NOMO-1 (cell line): ENCODE measurements around the gene TH.
A peak's percentile ranks its signal among the peaks of the same experiment; 100 is the strongest.
"Not testable (repeated sequence)": the region's sequence is repeated elsewhere in the genome, so short reads cannot be mapped to it uniquely, and the experiment has no call there.

Experiments
- DNase-seq, 2 experiments: peaks; one replicate each; lab custom pipeline; 2025; ENCODE audit not compliant: unreplicated experiment in 2 of 2; lab: John Stamatoyannopoulos, UW

The TH gene

DNA sequence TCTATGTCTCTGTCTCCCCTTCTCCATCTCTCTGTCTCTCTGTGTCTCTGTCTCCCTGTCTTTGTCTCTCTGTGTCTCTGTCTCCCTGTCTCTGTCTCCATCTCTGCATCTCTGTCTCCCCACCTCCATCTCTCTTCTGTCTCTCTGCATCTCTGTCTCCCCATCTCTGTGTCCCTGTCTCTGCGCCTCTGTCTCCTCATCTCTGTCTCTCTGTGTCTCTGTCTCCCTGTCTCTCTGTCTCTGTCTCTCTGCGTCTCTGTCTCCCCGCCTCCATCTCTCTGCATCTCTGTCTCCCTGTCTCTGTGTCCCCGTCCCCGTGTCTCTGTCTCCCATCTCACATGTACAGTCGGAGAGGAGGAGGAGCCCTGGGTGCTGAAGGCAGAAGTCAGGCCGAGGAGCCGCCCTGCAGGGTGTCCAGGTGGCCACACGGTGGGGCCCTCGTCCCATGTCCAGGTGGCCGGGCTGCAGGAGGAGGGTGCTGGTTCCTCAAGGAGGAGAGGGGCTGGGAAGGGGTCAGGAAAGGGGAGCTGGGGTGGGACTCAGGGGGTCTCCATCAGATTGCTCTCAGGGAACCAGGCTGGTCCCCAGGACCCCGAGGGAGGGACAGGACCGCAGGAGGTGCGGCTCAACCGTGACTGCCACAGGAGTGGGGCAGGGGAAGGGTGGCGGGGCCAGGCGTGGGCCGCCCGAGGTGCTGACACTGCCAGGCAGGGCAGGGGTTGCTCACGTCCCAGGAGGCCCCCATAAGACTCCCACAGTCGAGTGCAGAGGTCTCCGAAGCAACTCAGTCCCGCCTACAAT is 25.6 kb upstream of the TH start:
- peak; percentile 59 to 69 for DNase-seq

DNA sequence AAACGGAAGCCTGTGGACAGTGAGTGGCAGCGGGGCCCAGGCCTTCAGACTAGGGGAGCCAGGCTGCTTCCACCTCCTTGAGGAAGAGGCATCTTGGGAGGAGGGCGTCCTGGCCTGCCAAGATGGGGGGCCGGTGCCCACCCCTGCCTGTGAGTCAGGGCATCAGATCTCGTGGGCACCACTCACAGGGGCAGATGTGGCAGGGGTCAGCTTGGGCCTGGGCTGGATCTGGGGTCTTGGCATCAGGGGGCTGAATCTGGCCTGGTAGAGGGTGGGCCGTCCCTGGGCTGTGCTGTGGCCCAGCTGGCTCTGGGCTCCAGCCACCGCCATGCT is 24.1 kb upstream of the TH start:
- DNase-seq: no peak

DNA sequence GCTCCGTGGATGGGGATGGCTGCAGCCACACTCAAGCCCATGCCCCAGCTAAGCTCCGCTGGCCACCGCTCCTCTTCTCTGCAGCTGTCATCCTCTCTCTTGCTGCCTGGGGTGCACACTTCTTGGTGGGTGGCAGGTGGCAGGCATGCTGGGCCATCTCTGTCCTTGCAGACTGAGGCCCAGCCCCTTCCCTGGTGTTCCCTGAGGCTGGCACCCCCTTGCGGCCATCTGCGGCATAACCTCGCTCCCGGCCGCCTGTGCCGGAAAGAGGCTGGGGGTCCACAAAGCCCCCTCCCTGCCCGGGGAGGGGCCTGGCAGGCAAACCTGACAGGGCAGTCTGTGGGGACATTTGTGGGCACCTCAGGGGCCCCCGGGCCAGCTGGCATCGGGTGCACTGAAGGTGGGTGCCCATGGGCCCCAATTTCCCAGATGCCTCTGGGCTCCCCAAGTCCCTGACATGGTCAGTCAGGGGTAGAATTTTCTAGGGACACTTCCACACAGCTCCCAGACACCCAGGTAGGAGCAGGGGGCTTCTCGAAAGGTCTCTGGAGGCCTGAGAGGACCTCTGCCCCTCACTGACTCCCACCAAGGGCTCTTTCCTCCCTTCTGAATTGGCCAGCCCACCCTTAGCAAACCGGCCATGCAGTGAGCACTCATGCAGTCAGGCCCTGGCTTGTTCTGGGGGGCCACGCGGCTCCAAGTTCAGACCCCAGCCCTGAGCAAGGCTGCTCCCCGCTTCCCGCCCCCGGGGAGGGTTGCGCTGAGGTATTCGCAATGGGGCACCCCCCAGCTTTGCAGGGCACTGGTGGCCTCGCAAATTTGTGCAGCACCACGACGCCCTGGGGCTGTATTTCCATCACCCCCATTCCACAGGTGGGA is 23.5 kb upstream of the TH start:
- peak; percentile 19 to 25 for DNase-seq

DNA sequence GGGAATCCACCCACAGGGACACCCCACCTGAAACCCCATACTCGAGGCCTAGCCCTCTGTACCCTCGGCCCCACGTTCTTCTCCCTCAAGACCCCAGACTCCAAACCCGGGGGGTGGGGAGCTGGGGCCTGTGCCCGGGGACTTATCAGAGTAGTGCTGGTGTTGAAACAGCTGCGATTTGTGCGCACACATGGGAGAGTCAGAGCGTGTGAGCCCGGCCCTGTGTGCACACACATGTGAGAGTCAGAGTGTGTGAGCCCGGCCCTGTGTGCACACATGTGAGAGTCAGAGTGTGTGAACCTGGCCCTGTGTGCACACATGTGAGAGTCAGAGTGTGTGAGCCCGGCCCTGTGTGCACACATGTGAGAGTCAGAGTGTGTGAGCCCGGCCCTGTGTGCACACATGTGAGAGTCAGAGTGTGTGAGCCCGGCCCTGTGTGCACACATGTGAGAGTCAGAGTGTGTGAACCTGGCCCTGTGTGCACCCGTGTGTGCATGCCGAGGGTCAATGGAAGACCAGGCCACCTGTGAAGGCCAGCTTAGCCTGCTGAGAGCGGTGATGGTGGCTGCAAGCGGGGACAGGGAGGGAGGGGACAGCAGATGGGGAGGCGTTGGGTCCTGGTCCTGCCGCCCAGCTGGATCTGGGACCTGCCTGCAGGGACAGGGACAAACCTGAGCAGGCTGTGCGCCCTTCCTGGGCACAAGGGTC is 22.4 kb upstream of the TH start:
- DNase-seq: not testable (repeated sequence)

DNA sequence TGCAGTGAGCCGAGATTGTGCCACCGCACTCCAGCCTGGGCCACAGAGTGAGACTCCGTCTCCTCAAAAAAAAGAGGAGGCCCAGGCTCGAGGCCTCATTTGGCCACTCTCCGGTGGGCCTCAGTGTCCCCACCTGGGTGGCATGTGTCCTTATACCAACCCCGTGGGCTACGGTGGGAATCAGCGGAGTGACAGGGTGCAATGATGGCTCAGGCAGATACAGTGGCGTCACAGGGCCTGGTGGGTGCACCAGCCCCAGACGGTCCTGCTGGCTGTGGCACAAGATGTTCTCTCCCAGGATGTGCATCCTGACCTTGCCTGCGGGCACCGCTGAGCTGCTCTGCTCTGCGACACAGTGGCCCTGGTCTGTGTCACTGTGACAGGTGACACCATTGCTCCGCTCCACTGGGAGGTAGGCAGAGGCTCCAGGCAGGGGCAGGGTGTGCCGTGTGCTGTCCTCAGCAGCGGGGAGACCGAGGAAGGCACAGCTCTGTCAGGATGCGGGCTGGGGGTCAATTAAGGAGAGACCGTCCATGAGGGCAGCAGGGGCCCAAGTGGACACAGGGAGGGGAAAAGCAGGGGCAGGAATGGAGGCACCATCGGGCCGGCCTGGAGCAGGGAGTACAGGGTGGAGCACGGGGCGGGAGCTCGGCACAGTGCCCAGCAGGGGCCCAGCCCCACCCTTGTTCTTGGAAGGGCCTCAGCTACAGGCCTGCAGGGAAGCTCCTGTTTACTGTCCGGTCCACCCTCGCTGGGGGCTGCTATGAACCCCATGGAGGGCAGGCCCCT is 21.7 kb upstream of the TH start:
- DNase-seq: no peak

DNA sequence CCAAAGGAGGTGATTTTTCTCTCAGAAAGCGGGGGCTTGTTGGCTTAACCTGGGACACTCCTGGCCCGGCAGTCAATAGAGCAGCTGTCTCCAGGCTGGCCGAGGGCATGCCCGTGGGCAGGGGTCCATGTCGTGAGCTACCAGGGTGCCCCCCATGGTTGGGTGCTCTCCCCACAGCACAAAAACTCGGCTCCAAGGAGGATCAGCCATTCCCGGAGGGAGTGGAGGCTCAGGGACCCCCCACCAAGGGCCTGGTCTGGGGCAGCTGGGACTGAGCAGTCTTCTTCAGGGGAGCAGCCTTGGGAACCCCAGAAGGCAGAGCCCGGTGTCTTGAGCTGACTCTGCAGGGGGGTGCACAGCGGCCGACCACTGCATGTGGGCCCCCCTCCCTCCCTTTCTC is 20.8 kb upstream of the TH start:
- no peak for DNase-seq

DNA sequence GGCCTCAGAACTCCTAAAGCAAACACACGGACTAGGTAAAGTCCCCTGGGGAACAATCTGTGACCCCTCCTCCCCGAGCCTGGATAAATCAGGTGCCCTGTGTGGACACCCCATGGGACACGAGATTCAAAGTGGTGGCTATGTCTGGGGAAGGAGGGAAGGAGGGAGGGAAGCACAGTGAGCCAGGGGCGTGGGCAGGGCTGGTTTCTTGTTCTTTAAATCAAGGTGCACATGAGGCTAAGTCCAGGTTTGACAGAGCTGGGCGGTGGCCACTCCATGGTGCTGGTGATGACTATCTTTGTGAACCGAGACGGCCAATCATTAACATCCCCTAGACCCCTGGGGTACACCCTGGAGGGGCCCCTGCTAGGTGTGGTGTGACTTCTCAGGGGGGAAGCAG is 20.3 kb upstream of the TH start:
- DNase-seq: no peak

DNA sequence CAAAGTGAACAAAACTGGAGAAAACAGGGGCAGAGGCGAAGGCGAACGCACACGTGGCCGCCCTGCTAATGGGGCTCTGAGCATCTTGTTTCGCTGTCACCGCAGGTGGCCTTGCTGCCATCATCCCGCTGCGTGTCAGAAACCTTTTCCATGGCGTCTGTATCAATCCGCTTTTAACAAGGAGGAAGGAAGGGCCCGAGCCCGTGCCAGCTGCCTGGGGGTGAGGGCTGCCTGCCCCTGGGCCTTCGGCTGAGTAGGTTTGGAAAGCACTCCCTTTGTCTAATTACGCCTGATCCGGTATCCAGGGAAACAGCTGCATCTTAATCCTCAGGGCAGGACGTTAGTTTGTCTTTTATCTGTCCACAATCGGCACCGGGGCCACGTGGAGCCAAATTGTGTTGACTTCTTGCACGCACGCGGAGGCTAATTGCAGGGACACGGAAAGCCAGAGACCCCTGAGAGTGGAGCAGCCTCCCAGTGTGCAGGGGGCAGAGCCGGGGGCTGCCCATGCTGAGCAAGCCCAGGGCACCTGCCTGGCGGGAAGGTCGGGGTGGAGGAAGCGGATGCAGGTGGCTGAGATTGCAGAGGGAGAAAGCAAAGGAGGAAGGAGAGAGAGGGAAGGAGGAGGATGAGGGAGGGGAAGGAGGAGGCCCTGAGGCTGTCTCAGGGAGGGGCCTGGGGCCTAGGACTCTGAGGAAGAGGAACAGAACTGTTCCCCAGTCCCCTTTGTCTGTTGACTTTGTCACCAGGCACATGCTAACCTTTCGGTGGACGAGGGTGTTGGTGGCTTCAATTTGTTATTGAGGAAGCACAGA is 19.2 kb upstream of the TH start:
- DNase-seq: peak; percentile 79 to 80

DNA sequence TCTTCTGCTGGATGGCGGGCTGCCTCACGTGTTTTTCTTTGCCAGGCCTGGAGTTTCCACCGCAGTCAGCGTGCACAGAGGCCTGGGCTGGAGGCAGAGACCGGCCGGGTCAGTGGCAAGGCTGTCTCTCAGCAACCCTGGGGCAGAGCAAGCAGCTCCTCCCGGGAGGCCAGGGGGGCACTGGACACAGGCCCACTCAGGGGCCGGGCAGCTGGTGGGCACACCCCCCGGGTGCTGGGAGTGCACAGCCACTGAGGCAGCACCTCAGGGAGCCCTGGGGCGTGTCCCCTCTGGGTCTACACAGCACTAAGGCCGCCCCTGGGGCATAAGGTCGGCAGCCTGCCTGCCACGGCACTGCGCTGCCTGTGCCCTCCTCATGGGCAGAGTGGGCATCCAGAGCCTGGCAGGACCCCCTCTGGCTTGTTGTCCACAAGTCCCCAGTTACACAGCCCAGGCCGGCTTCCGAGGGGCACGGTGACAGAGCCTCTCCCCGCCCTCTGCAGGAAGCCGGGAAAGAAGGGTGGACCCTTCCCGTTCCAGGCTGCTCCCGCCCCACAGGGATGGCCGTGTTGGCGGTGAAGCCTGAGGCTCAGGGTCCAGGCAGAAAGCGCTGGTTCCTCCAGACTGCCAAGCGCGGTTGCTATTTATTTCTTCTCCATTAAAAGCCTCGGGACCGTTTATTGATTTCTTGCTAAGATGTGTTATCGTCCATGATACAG is 18.5 kb upstream of the TH start:
- no peak for DNase-seq

DNA sequence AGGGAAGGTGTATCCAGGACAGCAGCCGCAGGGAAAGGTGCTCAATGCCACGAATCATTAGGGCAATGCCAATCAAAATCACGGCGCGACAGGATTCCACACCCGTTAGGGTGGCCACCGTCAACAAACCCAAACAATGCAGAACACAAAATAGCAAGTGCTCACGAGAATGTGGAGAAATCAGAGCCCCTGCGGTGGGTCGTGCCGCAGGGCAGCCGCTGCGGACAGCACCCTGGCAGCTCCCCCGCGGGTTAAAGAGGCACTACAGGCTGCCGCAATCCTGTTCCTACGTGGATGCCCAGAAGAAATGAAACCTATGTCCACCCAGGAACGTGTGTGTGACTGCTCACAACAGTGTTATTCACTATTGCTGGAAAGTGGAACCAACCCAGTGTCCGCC is 17.1 kb upstream of the TH start:
- no peak for DNase-seq

DNA sequence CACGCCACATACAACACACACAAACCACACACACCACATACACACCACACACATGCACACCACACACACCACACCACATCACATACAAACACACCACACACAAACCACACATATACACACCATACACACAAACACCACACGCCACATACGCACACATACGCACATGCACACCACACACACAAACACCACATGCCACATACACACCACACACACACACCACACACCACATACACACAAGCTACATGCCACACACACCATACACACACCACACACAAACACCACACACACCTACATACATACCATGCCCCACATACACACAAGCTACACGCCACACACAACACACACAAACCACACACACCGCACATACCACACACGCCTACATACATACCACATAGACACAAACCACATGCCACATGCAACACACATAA is 15.7 kb upstream of the TH start:
- no peak for DNase-seq

DNA sequence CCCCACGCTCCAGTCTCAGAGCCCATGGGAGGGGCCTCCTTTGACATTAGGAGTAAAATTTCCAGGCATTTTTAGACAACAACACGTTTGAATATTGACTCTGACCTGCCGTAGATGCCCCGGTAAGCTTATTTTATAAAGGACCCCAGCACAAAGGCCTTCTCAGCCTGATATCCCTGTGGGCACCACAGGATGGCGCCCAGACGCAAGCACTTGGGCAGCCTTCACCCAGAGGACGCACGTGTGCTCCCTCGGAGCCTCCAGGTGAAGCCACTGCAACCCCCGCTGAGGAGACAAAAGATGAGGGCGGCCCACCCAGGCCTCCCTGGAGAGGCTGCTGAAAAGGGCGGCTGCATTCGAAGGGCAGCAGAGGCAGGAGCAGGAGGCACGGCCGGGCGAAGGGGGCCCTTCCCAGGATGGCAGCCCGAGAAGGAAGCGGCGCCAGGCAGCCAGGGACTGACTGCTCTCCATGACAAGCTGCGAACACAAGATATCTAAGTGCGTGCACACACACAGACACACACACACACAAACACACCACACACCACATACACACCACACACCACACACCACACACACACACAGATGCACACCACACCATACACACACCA is 15.2 kb upstream of the TH start:
- DNase-seq: peak; percentile 67 to 73

DNA sequence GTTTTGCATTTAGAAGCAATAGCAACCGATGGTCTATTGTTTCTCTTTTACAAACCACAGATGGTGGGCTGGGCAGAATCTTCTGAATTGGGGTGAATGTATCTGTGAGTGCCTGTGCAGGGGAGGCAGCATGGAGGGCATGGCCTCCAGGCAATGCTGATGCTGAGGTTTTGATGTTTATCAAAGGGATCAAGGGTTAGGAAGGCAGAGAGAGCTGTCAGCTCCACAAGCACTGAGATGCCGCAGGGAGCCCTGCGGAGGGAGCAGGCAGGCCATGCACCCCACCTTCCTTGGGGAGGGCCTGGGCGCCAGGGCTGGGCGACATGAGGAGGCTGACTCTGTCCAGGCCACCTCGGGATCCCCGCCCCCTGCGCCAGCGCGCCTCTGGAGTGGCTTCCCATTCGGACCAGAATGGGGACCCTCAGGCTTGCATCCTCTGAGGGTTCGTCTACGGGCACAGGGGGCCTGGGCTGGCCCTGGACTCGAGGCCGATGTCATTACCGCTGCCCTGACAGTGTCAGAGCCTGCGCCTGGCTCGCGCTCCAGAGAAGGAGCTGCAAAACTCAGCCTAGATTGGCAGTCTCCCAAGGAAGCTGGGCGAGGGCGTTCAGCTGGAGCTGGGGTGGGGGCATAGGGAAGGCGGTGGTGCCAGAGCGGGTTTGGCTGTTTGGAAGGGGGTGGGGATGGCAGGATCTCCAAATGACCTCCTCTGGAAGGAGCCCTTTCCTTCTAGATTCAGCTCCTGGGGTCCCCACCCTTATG is 13.9 kb upstream of the TH start:
- DNase-seq: no peak

DNA sequence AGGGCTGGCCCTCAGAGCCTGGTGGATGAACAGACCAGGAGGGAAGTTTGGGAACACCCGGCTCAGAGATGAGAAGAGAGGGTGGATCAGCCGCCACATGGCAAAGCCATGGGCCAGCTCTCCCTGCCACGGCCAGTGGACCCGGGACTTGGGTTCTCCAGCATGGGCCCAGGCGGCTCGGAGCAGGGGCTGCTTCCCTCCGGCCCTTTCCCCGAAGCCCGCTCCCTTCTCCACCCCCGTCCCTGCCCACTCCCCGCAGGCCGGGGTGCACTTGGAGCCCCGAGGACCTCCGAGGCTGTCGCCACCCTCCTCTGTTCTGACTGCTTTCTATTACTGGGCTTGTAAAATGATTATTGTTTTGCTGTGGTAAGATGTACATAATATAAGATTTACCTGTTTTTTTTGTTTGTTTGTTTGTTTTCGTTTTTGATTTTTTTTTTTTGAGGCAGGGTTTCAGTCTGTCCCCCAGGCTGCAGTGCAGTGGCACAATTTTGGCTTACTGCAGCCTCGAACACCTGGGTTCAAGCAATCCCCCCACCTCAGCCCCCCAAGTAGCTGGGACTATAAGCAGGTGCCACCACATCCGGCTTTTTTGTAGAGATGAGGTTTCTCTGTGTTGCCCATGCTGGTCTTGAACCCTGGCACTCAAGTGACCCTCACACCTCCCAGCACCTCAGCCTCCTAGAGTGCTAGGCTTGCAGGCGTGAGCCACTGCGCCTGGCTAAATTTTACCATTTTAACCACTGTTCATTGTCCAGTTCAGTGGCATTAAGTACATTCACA is 11.3 kb upstream of the TH start:
- DNase-seq: no peak

DNA sequence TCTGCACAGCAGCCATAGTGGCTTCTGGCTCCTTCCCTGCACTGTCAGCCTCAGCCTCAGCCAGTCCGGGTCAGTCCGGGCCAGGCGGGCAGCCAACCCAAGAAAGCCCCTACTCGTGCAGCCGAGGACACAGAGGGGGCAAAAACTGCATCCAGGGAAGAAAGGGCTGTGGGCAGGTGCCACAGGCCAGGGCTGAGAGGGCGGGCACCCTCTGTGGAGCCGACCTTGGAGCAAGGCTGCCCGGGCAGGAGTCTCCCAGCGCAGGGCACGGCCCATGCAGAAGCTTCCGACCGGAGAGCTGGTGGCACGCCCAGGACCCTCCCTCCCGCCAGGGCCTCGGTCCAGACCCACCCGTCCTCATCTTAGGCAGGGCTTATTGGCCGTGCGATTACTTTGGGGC is 10.5 kb upstream of the TH start:
- no peak for DNase-seq

DNA sequence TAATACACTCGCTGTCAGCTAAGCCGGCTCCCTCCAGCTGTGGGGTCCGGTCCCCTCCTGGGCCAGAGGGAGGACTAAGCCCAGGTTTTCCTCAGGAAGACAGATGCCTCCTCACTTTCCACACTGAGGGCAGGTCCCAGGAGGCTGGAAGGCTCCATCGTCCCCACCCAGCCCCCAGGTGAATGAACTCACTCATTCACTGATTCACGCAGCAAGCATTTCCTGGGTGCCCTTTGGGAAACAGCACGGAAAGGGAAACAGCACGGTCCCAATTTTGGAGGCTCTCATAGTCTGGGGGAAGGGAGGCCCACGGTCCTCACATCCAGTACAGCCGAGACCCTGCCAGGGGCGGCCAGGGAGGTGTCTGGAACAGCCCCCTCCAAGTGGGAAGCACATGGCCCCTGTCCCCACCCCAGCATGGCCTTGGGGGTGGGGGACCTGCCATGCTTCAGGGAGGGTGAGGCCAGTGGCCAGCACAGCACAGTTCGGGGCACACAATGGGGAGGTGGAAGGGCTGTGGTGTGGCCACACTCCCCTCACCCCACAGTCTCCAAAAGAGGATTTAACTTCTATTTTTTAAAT is 9.3 kb upstream of the TH start:
- no peak for DNase-seq

DNA sequence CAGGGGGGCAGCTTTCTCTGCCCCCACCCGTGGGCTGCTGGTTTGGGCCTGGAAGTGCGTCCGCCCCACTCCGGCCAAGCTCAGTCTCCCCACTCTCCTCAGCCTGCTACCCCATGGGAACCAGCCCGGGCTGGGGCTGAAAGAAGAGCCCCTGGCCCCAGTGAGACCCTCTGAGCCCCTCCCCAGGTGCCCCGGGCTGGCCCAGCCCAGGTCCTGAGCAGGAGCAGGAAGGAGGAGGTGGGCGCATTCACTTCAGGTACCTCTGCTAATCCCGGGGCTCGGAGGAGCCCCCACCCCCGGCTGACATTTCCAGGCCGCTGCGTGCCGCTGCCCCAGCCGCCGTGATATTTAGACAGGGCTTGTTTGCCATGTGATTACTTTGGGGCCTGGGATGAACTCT is 8.7 kb upstream of the TH start:
- no peak for DNase-seq
